Measurements from ENCODE around the gene CEP63.

Gene CEP63

GRCh38 chr3:134471521-134472193 lies 14.2 kb upstream of the CEP63 start:
- DNase-seq, result no peak

GRCh38 chr3:134472831-134473230 lies 13.0 kb upstream of the CEP63 start:
- no peak for DNase-seq

GRCh38 chr3:134473868-134474546 lies 11.8 kb upstream of the CEP63 start:
- DNase-seq, result peak; percentile 48 to 79

- no peak for DNase-seq
Measured at GRCh38 chr3:134474956-134475355, 10.9 kb upstream of the CEP63 start.

GRCh38 chr3:134476306-134476705 lies 9.6 kb upstream of the CEP63 start:
- no peak for DNase-seq

- DNase-seq, result no peak
Measured at GRCh38 chr3:134477002-134477401, 8.9 kb upstream of the CEP63 start.

- DNase-seq, result no peak
Measured at GRCh38 chr3:134477938-134478337, 7.9 kb upstream of the CEP63 start.

- no peak for DNase-seq
Measured at GRCh38 chr3:134480546-134480945, 5.3 kb upstream of the CEP63 start.

GRCh38 chr3:134481166-134481565 lies 4.7 kb upstream of the CEP63 start:
- DNase-seq, result no peak

- DNase-seq, result no peak
Measured at GRCh38 chr3:134482622-134483021, 3.2 kb upstream of the CEP63 start.

GRCh38 chr3:134483195-134483900 lies 2.5 kb upstream of the CEP63 start:
- no peak for DNase-seq

- DNase-seq, result peak in 1 of 2 donors; percentile 51
Measured at GRCh38 chr3:134485075-134485717, 661 bp upstream of the CEP63 start.

GRCh38 chr3:134486577-134487041 lies 752 bp downstream of the CEP63 start:
- no peak for DNase-seq

GRCh38 chr3:134487406-134487805 lies 1.5 kb downstream of the CEP63 start:
- no peak for DNase-seq

- DNase-seq, result no peak
Measured at GRCh38 chr3:134494495-134494894, 8.6 kb downstream of the CEP63 start.

- DNase-seq, result no peak
Measured at GRCh38 chr3:134495980-134496379, 10.1 kb downstream of the CEP63 start.

GRCh38 chr3:134496471-134497071 lies 10.7 kb downstream of the CEP63 start:
- DNase-seq, result no peak

- no peak for DNase-seq
Measured at GRCh38 chr3:134503266-134503665, 17.4 kb downstream of the CEP63 start.

- DNase-seq, result no peak
Measured at GRCh38 chr3:134504132-134504531, 18.3 kb downstream of the CEP63 start.

GRCh38 chr3:134505485-134505884 lies 19.6 kb downstream of the CEP63 start:
- DNase-seq, result no peak

- no peak for DNase-seq
Measured at GRCh38 chr3:134511500-134511899, 25.6 kb downstream of the CEP63 start.

- no peak for DNase-seq
Measured at GRCh38 chr3:134516905-134517304, 31.0 kb downstream of the CEP63 start.

- DNase-seq, result no peak
Measured at GRCh38 chr3:134517791-134518190, 31.9 kb downstream of the CEP63 start.
